Transverse colon (tissue), 4 donors: ENCODE data around the gene ACTN1. TPM values are rescaled to one million over a fixed set of nuclear protein-coding genes. Genes with fewer than 3 reads are reported as not detected.

Experiments used
- DNase-seq: peaks from one replicate; pipeline ENCODE4 v3.0.0-alpha.2; 2019
- H3K27ac ChIP-seq, 4 donors: fragments of 200-600 bp; sonication (generic); 2 replicates each; pipeline ENCODE4 v1.5.1; 2016 to 2018; ENCODE audit warnings: inconsistent platforms in 4 of 4
- H3K27me3 ChIP-seq: fragments of 200-600 bp; sonication (generic); 2 replicates; pipeline ENCODE4 v1.5.1; 2017; ENCODE audit warnings: inconsistent platforms
- H3K36me3 ChIP-seq, 4 donors: fragments of 200-600 bp; sonication (generic); 2 replicates each; pipeline ENCODE4 v1.5.1; 2017 to 2019; ENCODE audit warnings: inconsistent platforms in 4 of 4
- H3K4me1 ChIP-seq, 4 donors: fragments of 200-600 bp; sonication (generic); 2 replicates each; pipeline ENCODE4 v1.5.1; 2017 to 2020; ENCODE audit warnings: inconsistent platforms in 4 of 4
- H3K4me3 ChIP-seq, 4 donors: fragments of 200-600 bp; sonication (generic); 1 replicate in 1 of 4; 2 replicates in 3 of 4; pipeline versions ENCODE4 v1.5.1 to v1.6.1; 2017 to 2019; ENCODE audit warnings: inconsistent platforms in 4 of 4
- H3K9me3 ChIP-seq, 2 donors: fragments of 200-600 bp; sonication (generic); 2 replicates each; pipeline ENCODE4 v1.5.1; 2017 to 2019; ENCODE audit warnings: inconsistent platforms in 2 of 2
- EP300 ChIP-seq: sonication (generic); formaldehyde crosslinking; IDR thresholded peaks from one replicate; pipeline ENCODE4 v1.6.1; 2017; ENCODE audit warnings: antibody characterized with exemption, low read depth
- POLR2A ChIP-seq: fragments of 450-650 bp; IDR thresholded peaks from one replicate; pipeline ENCODE4 v1.6.1; 2016; ENCODE audit warnings: antibody characterized with exemption, mild to moderate bottlenecking, moderate library complexity
- POLR2AphosphoS5 ChIP-seq, 3 donors: sonication (generic); formaldehyde crosslinking; IDR thresholded peaks; one replicate each; pipeline ENCODE4 v1.6.1; 2016; ENCODE audit warnings: antibody characterized with exemption in 3 of 3
- WGBS, 2 donors: methylation state at CpG; one replicate each; pipeline ENCODE4 v1.1.5; 2018; ENCODE audit warnings: low coverage in 1 of 2; 5-methylcytosine and 5-hydroxymethylcytosine counted together
- in situ Hi-C, 4 donors: fragments of 200-750 bp; cut with MboI; loops; one replicate each; pipeline versions ENCODE4 v1.15.0 to v1.15.1; 2017; ENCODE audit warnings: low sequenced_read_pairs in 3 of 4, low pct_ligation_motif_present in 1 of 4, low pct_unique_long_range_greater_than_20kb in 1 of 4
- intact Hi-C: fragments of 100-400 bp; cut with DNase I; formaldehyde crosslinking; loops from one replicate; pipeline ENCODE4 v1.15.1; 2023; ENCODE audit warnings: low total_unique reads
- total RNA-seq, 4 donors: library from RNA; depleted of rRNA; stranded (reverse); fragments of >200 nt; gene quantifications; one replicate each; pipeline ENCODE4 v1.1.0, GENCODE V29; 2016
- TF ChIP-seq, protein P1 (sequence below), 5 experiments: fragments of 200-600 bp in 3 of 5; fragments of 450-650 bp in 2 of 5; sonication (generic) in 3 of 5; IDR thresholded peaks; 1 replicate in 2 of 5; 2 replicates in 3 of 5; pipeline ENCODE4 v1.5.1; 2016 to 2017; ENCODE audit warnings: antibody characterized with exemption in 5 of 5, inconsistent platforms in 3 of 5, mild to moderate bottlenecking in 2 of 5, moderate library complexity in 1 of 5

The ACTN1 gene
- total RNA-seq, 4 donors from 2014 or later = 127 to 403 (median 197) TPM

DNA sequence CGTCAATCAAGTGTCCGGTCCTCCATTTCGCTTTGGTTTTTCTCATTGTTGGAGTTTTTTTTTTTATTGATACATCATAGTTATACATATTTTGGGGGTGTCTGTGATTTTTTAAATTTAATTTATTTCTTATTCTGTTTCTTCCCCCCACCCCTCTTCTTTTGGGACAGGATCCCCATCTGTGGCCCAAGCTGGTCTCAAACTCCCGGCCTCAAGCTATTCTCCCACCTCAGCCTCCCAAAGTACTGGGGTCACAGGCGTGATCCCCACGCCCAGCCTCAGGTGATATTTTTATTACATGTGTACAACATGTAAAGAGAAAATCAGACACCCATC, 134.9 kb downstream of the ACTN1 start:
- peak overlapping the region in 1 of 4 donors; percentile 74 for H3K27ac ChIP-seq
- intact Hi-C loops = no loop called here
- H3K4me3 ChIP-seq = no peak overlapping the region
- H3K9me3 ChIP-seq = no peaks in the 10 kb centered on the region
- H3K36me3 ChIP-seq = no peaks in the 10 kb centered on the region
- no peak for DNase-seq
- TF ChIP-seq, protein P1, sequence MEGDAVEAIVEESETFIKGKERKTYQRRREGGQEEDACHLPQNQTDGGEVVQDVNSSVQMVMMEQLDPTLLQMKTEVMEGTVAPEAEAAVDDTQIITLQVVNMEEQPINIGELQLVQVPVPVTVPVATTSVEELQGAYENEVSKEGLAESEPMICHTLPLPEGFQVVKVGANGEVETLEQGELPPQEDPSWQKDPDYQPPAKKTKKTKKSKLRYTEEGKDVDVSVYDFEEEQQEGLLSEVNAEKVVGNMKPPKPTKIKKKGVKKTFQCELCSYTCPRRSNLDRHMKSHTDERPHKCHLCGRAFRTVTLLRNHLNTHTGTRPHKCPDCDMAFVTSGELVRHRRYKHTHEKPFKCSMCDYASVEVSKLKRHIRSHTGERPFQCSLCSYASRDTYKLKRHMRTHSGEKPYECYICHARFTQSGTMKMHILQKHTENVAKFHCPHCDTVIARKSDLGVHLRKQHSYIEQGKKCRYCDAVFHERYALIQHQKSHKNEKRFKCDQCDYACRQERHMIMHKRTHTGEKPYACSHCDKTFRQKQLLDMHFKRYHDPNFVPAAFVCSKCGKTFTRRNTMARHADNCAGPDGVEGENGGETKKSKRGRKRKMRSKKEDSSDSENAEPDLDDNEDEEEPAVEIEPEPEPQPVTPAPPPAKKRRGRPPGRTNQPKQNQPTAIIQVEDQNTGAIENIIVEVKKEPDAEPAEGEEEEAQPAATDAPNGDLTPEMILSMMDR (IDR thresholded peaks at IDR 0.05) = no peak
- TF ChIP-seq EP300 (no peak), POLR2A (no peak), POLR2AphosphoS5 (IDR thresholded peaks at IDR 0.05) (no peak)
- peaks cover 10 to 21% (median 15%) of the 10 kb centered on the region in 4 donors for H3K4me1 ChIP-seq
- no peaks in the 10 kb centered on the region for H3K27me3 ChIP-seq
- WGBS, 2 donors = 25 to 29% methylated on average over 6 of the region's 6 CpGs
- in situ Hi-C loops = loop anchor here in 3 of 4 donors (10.0 to 25.0 kb wide), 2 partner anchors 1007 to 1009 kb away; no protein-coding TSS in a partner anchor

DNA sequence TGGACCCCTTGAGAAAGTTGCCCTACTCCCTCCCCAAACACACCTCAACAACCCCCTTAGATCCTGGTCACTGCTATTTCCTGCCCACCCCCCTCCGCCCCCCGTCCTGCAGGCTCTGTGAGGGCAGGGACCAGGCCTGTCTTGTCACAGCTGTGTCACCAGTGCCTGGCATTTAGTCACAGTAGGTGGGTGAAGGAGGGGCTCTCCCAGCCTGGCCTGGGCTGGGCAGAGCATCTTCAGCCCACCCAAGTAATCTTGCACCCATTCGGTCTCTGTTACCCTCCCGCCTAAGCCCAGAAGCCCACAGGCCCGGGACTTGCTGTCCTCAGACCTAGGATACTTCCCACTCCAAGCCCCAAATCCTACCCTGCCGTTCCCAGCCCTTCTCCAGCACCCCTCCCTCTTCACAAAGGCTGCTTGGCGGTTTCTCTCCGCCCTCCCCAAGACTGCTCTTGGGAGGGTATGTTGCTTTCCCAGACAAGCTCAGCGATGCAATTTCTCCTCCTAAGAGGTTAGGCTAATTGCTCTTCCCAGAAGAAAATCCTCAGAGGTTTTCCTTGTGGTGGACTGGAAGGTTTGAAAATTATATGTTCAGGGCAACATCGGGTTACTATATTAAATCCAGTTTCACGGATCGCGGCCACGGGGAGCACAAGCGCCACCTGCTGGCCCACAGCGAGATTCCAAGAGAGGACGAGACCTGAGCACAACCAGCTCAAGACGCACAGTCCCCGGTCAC, 135.5 kb downstream of the ACTN1 start:
- Histone ChIP-seq H3K27ac (peak overlapping the region; percentile 41 to 74 (median 52)), H3K9me3 (no peaks in the 10 kb centered on the region), H3K36me3 (no peaks in the 10 kb centered on the region), H3K27me3 (no peaks in the 10 kb centered on the region), H3K4me1 (peaks cover 10 to 21% (median 15%) of the 10 kb centered on the region in 4 donors), H3K4me3 (peak overlapping the region in 2 of 4 donors; percentile 9 to 30)
- intact Hi-C loops = no loop called here
- in situ Hi-C loops = loop anchor here in 3 of 4 donors (10.0 to 25.0 kb wide), 2 partner anchors 1006 to 1009 kb away; no protein-coding TSS in a partner anchor
- 26 to 32% methylated on average over 7 to 19 of the region's 19 CpGs for WGBS, 2 donors
- TF ChIP-seq, protein P1 (IDR thresholded peaks at IDR 0.05) = peak; percentile 82 to 96 (median 91)
- TF ChIP-seq EP300 = no peak
- peak; percentile 83 for DNase-seq

DNA sequence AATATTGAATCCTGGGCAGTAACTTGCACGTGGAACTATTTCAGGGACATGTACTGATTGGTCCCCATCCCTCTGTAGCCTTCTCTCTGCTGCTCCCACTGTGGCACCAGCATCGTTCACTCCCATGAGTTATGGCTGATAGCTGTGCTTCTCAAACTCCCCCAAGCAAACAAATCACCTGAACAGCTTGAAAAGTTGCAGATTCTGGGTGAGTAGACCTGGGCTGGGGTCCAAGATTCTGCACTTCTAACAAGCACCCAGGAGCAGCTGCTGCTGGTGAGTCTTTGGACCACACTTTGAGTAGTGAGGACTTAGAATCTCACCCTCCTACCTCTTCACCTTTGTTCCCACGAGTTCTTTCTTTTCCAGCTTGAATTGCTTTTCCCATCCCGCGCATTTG, 136.8 kb downstream of the ACTN1 start:
- H3K27me3 ChIP-seq = no peaks in the 10 kb centered on the region
- 76 to 93% methylated on average over 3 to 5 of the region's 5 CpGs for WGBS, 2 donors
- peak overlapping the region in 3 of 4 donors; percentile 48 to 74 (median 62) for H3K27ac ChIP-seq
- no peak overlapping the region for H3K4me3 ChIP-seq
- H3K4me1 ChIP-seq = peaks cover 10 to 21% (median 15%) of the 10 kb centered on the region in 4 donors
- no peak for DNase-seq
- in situ Hi-C loops (loop anchor here in 3 of 4 donors (10.0 to 25.0 kb wide), 2 partner anchors 1005 to 1007 kb away; no protein-coding TSS in a partner anchor), intact Hi-C loops (no loop called here)
- peaks cover 0 to 1% of the 10 kb centered on the region in 2 donors for H3K9me3 ChIP-seq
- no peaks in the 10 kb centered on the region for H3K36me3 ChIP-seq
- TF ChIP-seq POLR2A (no peak), POLR2AphosphoS5 (IDR thresholded peaks at IDR 0.05) (peak in 1 of 3 donors; percentile 16)

DNA sequence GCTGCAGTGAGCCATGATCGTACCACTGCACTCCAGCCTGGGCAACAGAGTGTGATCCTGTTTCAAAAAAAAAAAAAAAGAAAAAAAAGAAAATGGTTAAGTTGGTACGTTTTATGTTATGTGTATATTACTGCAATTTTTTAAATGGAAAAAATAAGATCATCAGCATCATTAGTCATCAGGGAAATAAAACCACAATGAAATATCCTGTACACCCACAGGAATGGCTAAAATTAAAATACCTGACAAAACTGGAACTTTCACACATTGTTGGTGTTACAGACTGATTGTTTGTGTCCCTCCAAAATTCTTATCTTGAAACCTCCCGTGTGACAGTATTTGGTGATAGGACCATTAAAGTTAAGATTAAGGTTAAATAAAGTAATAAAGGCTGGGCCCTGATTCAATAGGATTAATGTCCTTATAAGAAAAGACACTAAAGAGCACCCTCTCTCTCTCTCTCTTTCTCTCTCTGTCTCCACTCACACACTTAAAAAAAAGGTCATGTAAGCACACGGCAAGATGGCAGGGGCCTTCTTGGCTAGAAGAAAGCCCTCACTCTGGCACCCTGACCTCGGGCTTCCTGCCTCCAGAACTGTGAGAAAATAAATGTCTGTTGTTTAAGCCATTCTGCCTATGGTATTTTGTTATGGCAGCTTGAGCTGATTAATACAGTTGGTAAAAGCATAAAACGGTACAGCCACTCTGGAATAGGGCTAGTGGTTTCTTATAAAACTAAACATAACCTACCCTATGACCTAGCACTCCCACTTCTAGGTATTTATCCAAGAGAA, 137.9 kb downstream of the ACTN1 start:
- Histone ChIP-seq H3K27ac (peak overlapping the region in 3 of 4 donors; percentile 48 to 74 (median 62)), H3K36me3 (no peaks in the 10 kb centered on the region), H3K4me1 (peaks cover 10 to 21% (median 15%) of the 10 kb centered on the region in 4 donors), H3K27me3 (no peaks in the 10 kb centered on the region), H3K9me3 (peaks cover 4 to 8% of the 10 kb centered on the region in 2 donors), H3K4me3 (no peak overlapping the region)
- intact Hi-C loops = no loop called here
- TF ChIP-seq POLR2A (no peak), EP300 (no peak), POLR2AphosphoS5 (IDR thresholded peaks at IDR 0.05) (no peak)
- TF ChIP-seq, protein P1 (IDR thresholded peaks at IDR 0.05) = no peak
- DNase-seq = no peak
- WGBS, 2 donors = 38 to 55% methylated on average over 4 to 6 of the region's 6 CpGs
- in situ Hi-C loops = loop anchor here in 3 of 4 donors (10.0 to 25.0 kb wide), 2 partner anchors 1004 to 1006 kb away; no protein-coding TSS in a partner anchor
